ENCODE results near the gene CCDC71L.

- TF ChIP-seq CTCF (conservative IDR thresholded peaks at IDR 0.05 in 1 of 2, IDR thresholded peaks at IDR 0.05 in 1 of 2; ENCODE audit: extremely low read depth in 1 of 2, insufficient read depth in 1 of 2, low read depth in 1 of 2, low read length in 2 of 2) (no peak), EZH2 (IDR thresholded peaks at IDR 0.05; ENCODE audit: borderline replicate concordance, low read length) (no peak)
Observed at GRCh38 chr7:106629516-106629915, 31.4 kb downstream of the CCDC71L start.

All from mammary epithelial cell (primary cell).